Muscle of leg (tissue), 11 donors: ENCODE results near the gene POLA1. TPM values are rescaled to one million over a fixed set of nuclear protein-coding genes. Genes with fewer than 3 reads are reported as not detected.

Experiments
- DNase-seq: peaks from one replicate; pipeline ENCODE4 v3.0.0; 2013
- H3K27ac ChIP-seq: one replicate; pipeline ENCODE4 v1.5.1; 2013; ENCODE audit warnings: mild to moderate bottlenecking, low read length, control low read depth
- H3K27me3 ChIP-seq: one replicate; pipeline ENCODE4 v1.6.1; 2013; ENCODE audit warnings: low read length; ENCODE audit not compliant: control insufficient read depth, insufficient read depth
- H3K36me3 ChIP-seq: one replicate; pipeline ENCODE4 v1.6.1; 2013; ENCODE audit warnings: low read length; ENCODE audit not compliant: control insufficient read depth, insufficient read depth
- H3K4me1 ChIP-seq: one replicate; pipeline ENCODE4 v1.6.1; 2013; ENCODE audit warnings: low read length; ENCODE audit not compliant: control insufficient read depth, insufficient read depth
- H3K4me3 ChIP-seq: one replicate; pipeline ENCODE4 v1.5.1; 2013; ENCODE audit warnings: low read length, control low read depth
- H3K9me3 ChIP-seq: replicated peaks from 2 replicates; pipeline ENCODE4 v1.6.1; 2013; ENCODE audit warnings: low read depth, low read length; ENCODE audit not compliant: control insufficient read depth
- WGBS: methylation state at CpG from one replicate; pipeline ENCODE4 v1.1.5; 2013; ENCODE audit warnings: missing lambda C conversion rate; ENCODE audit not compliant: insufficient coverage; 5-methylcytosine and 5-hydroxymethylcytosine counted together
- polyA plus RNA-seq, 8 donors: library from polyadenylated mRNA; unstranded; fragments of 120-200 nt; gene quantifications; one replicate each; pipeline versions ENCODE4 v1.2.1 to v1.2.3, GENCODE V29; 2013; ENCODE audit warnings: inconsistent platforms in 1 of 8, low replicate concordance in 1 of 8; ENCODE audit not compliant: insufficient read length in 8 of 8, insufficient read depth in 1 of 8
- total RNA-seq: library from RNA; stranded (reverse); fragments of 120-200 nt; gene quantifications from one replicate; pipeline ENCODE4 v1.2.4, GENCODE V29; 2013

The POLA1 gene
- total and polyA plus RNA-seq, 9 donors: 10.9 to 19.9 (median 16.3) TPM

- Histone ChIP-seq H3K27me3 (peaks cover 9% of the 10 kb centered on the region), H3K4me1 (no peaks in the 10 kb centered on the region), H3K9me3 (no peaks in the 10 kb centered on the region), H3K36me3 (no peaks in the 10 kb centered on the region), H3K27ac (no peak overlapping the region), H3K4me3 (no peak overlapping the region)
- no CpG with 5 or more reads among the region's 6 CpGs for WGBS
- no peak for DNase-seq
Measured at GRCh38 chrX:24657671-24658386, 35.9 kb upstream of the POLA1 start.

- H3K27me3 ChIP-seq: peaks cover 8% of the 10 kb centered on the region
- H3K4me3 ChIP-seq: no peak overlapping the region
- no peaks in the 10 kb centered on the region for H3K36me3 ChIP-seq
- no peak for DNase-seq
- no peaks in the 10 kb centered on the region for H3K4me1 ChIP-seq
- H3K27ac ChIP-seq: no peak overlapping the region
- no peaks in the 10 kb centered on the region for H3K9me3 ChIP-seq
Measured at GRCh38 chrX:24658421-24658820, 35.3 kb upstream of the POLA1 start.

GRCh38 chrX:24659106-24659505 is 34.6 kb upstream of the POLA1 start:
- Histone ChIP-seq H3K4me1 (no peaks in the 10 kb centered on the region), H3K9me3 (no peaks in the 10 kb centered on the region), H3K27me3 (peaks cover 8% of the 10 kb centered on the region), H3K36me3 (no peaks in the 10 kb centered on the region), H3K27ac (no peak overlapping the region), H3K4me3 (no peak overlapping the region)
- no CpG with 5 or more reads among the region's 1 CpG for WGBS
- no peak for DNase-seq

- WGBS: no CpG with 5 or more reads among the region's 3 CpGs
Measured at GRCh38 chrX:24659646-24660045, 34.1 kb upstream of the POLA1 start.

GRCh38 chrX:24661292-24661691 is 32.4 kb upstream of the POLA1 start:
- DNase-seq: no peak
- peaks cover 10% of the 10 kb centered on the region for H3K27me3 ChIP-seq
- H3K4me3 ChIP-seq: no peak overlapping the region
- no peaks in the 10 kb centered on the region for H3K36me3 ChIP-seq
- H3K27ac ChIP-seq: no peak overlapping the region
- H3K4me1 ChIP-seq: no peaks in the 10 kb centered on the region
- H3K9me3 ChIP-seq: no peaks in the 10 kb centered on the region

More at GRCh38 chrX:24659646-24660045, 34.1 kb upstream of the POLA1 start:
- Histone ChIP-seq H3K4me1 (no peaks in the 10 kb centered on the region), H3K36me3 (no peaks in the 10 kb centered on the region), H3K9me3 (no peaks in the 10 kb centered on the region), H3K27me3 (peaks cover 8% of the 10 kb centered on the region), H3K27ac (no peak overlapping the region), H3K4me3 (no peak overlapping the region)
- no peak for DNase-seq

GRCh38 chrX:24662352-24662751 is 31.4 kb upstream of the POLA1 start:
- peaks cover 13% of the 10 kb centered on the region for H3K27me3 ChIP-seq
- H3K4me3 ChIP-seq: no peak overlapping the region
- H3K4me1 ChIP-seq: no peaks in the 10 kb centered on the region
- H3K9me3 ChIP-seq: no peaks in the 10 kb centered on the region
- DNase-seq: no peak
- H3K27ac ChIP-seq: no peak overlapping the region
- whole genome bisulfite sequencing: 62% methylated on average over 3 of the region's 4 CpGs
- no peaks in the 10 kb centered on the region for H3K36me3 ChIP-seq

- no peaks in the 10 kb centered on the region for H3K36me3 ChIP-seq
- no CpG with 5 or more reads among the region's 3 CpGs for WGBS
- H3K9me3 ChIP-seq: no peaks in the 10 kb centered on the region
- H3K4me3 ChIP-seq: no peak overlapping the region
- H3K27ac ChIP-seq: no peak overlapping the region
- no peaks in the 10 kb centered on the region for H3K4me1 ChIP-seq
- DNase-seq: no peak
- peaks cover 15% of the 10 kb centered on the region for H3K27me3 ChIP-seq
Measured at GRCh38 chrX:24668111-24668510, 25.6 kb upstream of the POLA1 start.

- no peak for DNase-seq
- Histone ChIP-seq H3K27me3 (peaks cover 22% of the 10 kb centered on the region), H3K36me3 (no peaks in the 10 kb centered on the region), H3K27ac (no peak overlapping the region), H3K4me1 (no peaks in the 10 kb centered on the region), H3K4me3 (no peak overlapping the region), H3K9me3 (no peaks in the 10 kb centered on the region)
- WGBS: 65% methylated on average over 5 of the region's 11 CpGs
Measured at GRCh38 chrX:24672701-24673190, 21.0 kb upstream of the POLA1 start.

GRCh38 chrX:24673424-24673823 is 20.3 kb upstream of the POLA1 start:
- DNase-seq: no peak
- no peak overlapping the region for H3K27ac ChIP-seq
- no peaks in the 10 kb centered on the region for H3K4me1 ChIP-seq
- H3K36me3 ChIP-seq: no peaks in the 10 kb centered on the region
- peaks cover 19% of the 10 kb centered on the region for H3K27me3 ChIP-seq
- no CpG with 5 or more reads among the region's 2 CpGs for WGBS
- no peak overlapping the region for H3K4me3 ChIP-seq
- H3K9me3 ChIP-seq: no peaks in the 10 kb centered on the region

GRCh38 chrX:24676403-24677024 is 17.2 kb upstream of the POLA1 start:
- Histone ChIP-seq H3K27me3 (peaks cover 16% of the 10 kb centered on the region), H3K4me3 (no peak overlapping the region), H3K4me1 (no peaks in the 10 kb centered on the region), H3K27ac (no peak overlapping the region), H3K9me3 (no peaks in the 10 kb centered on the region), H3K36me3 (no peaks in the 10 kb centered on the region)
- WGBS: 40% methylated on average over 2 of the region's 5 CpGs
- DNase-seq: no peak
